GM20000 (cell line): ENCODE measurements around the gene POC1B.

Experiments used
- DNase-seq: peaks from one replicate; pipeline ENCODE4 v3.0.0; 2012; ENCODE audit warnings: low spot score
- TF ChIP-seq, protein P1 (sequence below): IDR thresholded peaks from 2 replicates; pipeline ENCODE4 v1.5.1; 2012; ENCODE audit warnings: mild to moderate bottlenecking, control low read depth; ENCODE audit errors: extremely low read depth, missing control alignments

The POC1B gene

DNA sequence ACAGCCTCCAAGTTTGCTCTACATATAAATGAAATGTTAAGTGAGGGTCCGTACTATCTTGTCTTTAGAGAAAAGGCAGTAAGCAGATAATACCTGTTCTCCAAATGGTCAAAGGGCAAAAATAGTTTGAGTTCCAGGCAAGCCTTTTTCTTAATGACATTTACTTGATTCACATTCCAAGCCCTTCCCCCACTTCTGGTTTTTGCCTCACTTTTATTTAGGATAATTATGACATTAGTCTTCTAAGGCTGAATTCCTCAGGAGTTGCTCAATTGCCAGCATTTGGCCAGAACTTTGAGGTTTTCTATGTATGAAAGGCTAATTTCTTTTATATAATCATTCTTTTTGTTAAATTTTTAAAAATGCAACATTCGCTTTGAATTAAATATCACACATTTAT, 111.0 kb downstream of the POC1B start:
- TF ChIP-seq, protein P1, sequence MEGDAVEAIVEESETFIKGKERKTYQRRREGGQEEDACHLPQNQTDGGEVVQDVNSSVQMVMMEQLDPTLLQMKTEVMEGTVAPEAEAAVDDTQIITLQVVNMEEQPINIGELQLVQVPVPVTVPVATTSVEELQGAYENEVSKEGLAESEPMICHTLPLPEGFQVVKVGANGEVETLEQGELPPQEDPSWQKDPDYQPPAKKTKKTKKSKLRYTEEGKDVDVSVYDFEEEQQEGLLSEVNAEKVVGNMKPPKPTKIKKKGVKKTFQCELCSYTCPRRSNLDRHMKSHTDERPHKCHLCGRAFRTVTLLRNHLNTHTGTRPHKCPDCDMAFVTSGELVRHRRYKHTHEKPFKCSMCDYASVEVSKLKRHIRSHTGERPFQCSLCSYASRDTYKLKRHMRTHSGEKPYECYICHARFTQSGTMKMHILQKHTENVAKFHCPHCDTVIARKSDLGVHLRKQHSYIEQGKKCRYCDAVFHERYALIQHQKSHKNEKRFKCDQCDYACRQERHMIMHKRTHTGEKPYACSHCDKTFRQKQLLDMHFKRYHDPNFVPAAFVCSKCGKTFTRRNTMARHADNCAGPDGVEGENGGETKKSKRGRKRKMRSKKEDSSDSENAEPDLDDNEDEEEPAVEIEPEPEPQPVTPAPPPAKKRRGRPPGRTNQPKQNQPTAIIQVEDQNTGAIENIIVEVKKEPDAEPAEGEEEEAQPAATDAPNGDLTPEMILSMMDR: no peak
- no peak for DNase-seq

DNA sequence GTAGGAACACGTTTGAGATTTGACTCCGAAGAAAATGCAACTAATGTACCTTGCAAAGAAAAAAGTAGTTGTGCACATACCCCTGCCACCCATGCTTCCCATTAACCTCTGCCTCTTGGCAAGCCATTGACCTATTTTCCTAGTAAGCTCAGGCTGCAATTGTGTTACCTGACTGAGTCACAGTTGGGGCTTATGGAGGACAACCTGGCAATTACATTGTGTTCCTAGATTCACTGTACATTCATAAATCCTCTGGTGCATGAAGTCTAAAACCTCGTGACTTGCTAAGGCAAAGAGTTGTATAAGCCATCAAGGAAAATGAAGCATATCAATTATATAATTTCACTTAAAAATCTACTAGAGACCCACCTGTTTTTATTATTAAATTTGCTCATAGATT, 111.5 kb downstream of the POC1B start:
- no peak for DNase-seq

GRCh38 chr12:89413234-89413633, 112.6 kb downstream of the POC1B start:
- no peak for DNase-seq
- TF ChIP-seq, protein P1: no peak

More for the DNA sequence above, 111.5 kb downstream of the POC1B start:
- TF ChIP-seq, protein P1: no peak

- DNase-seq: no peak
Observed at GRCh38 chr12:89412665-89413064, 113.2 kb downstream of the POC1B start.

GRCh38 chr12:89411846-89412245, 114.0 kb downstream of the POC1B start:
- no peak for DNase-seq
- TF ChIP-seq, protein P1: no peak

More at GRCh38 chr12:89412665-89413064, 113.2 kb downstream of the POC1B start:
- TF ChIP-seq, protein P1: no peak

DNA sequence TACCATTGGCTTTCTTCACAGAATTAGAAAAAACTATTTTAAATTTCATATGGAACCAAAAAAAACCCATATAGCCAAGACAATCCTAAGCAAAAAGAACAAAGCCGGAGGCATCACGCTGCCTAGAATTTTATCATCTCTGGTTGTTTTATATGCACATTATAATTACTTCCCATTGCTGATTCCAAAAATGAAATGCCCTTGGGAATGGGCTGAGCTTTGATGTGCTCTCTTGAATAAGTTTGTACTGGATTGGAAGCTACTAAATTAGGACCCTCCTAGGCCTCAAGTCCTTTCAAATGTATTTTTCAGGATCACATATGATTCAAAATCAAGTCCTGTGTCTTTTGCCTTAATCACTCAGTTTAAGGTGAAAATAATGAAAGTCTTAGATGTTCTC, 114.6 kb downstream of the POC1B start:
- TF ChIP-seq, protein P1: no peak
- DNase-seq: no peak

- DNase-seq: no peak
- TF ChIP-seq, protein P1: no peak
Observed at GRCh38 chr12:89405626-89406345, 120.1 kb downstream of the POC1B start.
